K562 treated with DMSO at 1 percent for 12 hours (cell line): ENCODE results near the gene OR5AL1. TPM values are rescaled to one million over a fixed set of nuclear protein-coding genes. Genes with fewer than 3 reads are reported as not detected.

Experiments used
- total RNA-seq: library from RNA; unstranded; fragments of 300-600 nt; gene quantifications from 2 replicates; pipeline ENCODE4 v1.2.3, GENCODE V29; 2022; ENCODE audit not compliant: insufficient read depth

OR5AL1 gene
- not detected in 2 replicates for total RNA-seq

DNA sequence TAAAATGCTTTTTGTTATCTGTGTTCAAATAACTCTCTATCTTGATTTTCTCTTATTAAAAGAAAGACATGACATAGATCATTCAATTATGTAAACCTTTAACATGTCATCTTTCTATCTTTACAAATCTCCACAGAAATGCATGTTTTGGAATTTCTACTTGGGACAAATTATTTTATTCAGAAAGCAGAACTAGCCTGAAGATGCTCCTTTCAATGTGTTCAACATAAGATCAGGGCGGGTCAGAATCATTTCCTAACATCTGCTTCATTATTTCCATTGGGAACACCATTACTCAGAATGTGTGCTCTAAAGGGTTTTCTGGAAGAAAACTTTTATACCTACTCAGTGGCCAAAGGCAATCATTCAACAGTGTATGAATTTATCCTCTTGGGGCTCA is at the start of gene OR5AL1:
Gene OR5AL1 (plus strand): TSS at position 301 of the 400 bp plus-strand sequence.

DNA sequence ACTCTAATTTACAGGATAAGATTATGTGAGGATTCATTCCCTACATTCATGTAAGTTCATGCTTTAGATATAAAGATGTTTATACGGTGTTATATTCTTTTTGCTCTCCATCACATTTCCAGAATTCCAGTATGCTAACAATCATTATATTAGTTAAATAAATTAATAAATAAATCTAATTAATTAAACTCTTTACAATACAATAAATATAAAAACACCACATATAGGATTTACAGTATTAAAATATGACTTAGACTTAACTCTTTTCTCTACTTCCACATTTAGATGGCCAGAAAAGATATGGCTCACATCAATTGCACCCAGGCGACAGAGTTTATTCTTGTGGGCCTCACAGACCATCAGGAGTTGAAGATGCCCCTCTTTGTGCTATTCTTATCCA is 37.2 kb upstream of the OR5AL1 start, which contains the start of gene OR8U1:
Gene OR8U1 (plus strand): TSS at position 301 of the 400 bp plus-strand sequence. CDS start 0 bp downstream, at position 301.

Other genes with a start within 250 kb of the OR5AL1 start
- not detected in 2 replicates for gene OR5J2, start 236.1 kb upstream of the OR5AL1 start, total RNA-seq
- not detected in 2 replicates for gene OR5T2, start 178.4 kb upstream of the OR5AL1 start, total RNA-seq
- not detected in 2 replicates for gene OR5T3, start 160.4 kb upstream of the OR5AL1 start, total RNA-seq
- not detected in 2 replicates for gene OR5T1, start 138.5 kb upstream of the OR5AL1 start, total RNA-seq
- gene OR8H1, start 120.4 kb upstream of the OR5AL1 start, total RNA-seq, result not detected in 2 replicates
- gene OR8K3, start 97.6 kb upstream of the OR5AL1 start, total RNA-seq, result not detected in 2 replicates
- not detected in 2 replicates for gene OR8K1, start 66.7 kb upstream of the OR5AL1 start, total RNA-seq
- not detected in 2 replicates for gene OR8J1, start 58.4 kb upstream of the OR5AL1 start, total RNA-seq
- not detected in 2 replicates for gene OR8U1, start 37.1 kb upstream of the OR5AL1 start, total RNA-seq
- gene OR5M3, start 60.7 kb downstream of the OR5AL1 start, total RNA-seq, result not detected in 2 replicates
- gene OR5M8, start 78.7 kb downstream of the OR5AL1 start, total RNA-seq, result not detected in 2 replicates
- not detected in 2 replicates for gene OR5M11, start 130.6 kb downstream of the OR5AL1 start, total RNA-seq
- gene OR5M10, start 165.0 kb downstream of the OR5AL1 start, total RNA-seq, result not detected in 2 replicates
- gene OR5M1, start 202.2 kb downstream of the OR5AL1 start, total RNA-seq, result not detected in 2 replicates
- not detected in 2 replicates for gene OR5AP2, start 229.7 kb downstream of the OR5AL1 start, total RNA-seq